ENCODE results near the gene PRR20G. TPM values are rescaled to one million over a fixed set of nuclear protein-coding genes. Genes with fewer than 3 reads are reported as not detected.

Gene PRR20G
- total RNA-seq, 2 experiments from 2014 or later, result not detected

DNA sequence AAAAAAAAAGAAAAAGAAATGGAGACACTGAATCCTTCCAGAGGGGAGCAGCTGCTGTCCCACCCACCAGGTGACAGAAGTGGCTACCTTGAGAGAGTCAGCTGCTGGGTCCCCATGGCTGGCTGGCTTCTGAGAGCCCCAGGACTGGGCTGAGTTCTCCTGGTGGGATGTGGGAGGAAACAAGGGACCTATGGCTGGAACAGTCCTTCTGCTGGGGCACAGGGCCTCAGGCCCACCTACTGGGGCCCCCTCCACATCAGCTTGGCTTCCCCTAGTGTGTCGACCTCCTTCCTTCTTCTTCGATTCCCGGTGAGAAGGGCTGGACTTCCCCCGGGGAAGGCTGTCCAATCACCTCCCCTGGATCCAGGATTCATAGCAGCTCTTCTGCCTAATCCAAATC, 32.3 kb downstream of the PRR20G start:
- H3K27ac Mint-ChIP-seq, result no peak overlapping the region
- intact Hi-C loops (cut with DNase I, micrococcal nuclease), result no loop called here
- Histone ChIP-seq H3K4me1 (ENCODE audit: insufficient read depth, low read length) (no peaks in the 10 kb centered on the region), H3K27ac (ENCODE audit: low read depth in 1 of 2, low read length in 2 of 2) (no peak overlapping the region), H3K27me3 (ENCODE audit: control insufficient read depth in 1 of 2, insufficient read depth in 2 of 2, low read length in 2 of 2) (no peaks in the 10 kb centered on the region), H3K9me3 (ENCODE audit: control insufficient read depth in 1 of 2, insufficient read depth in 1 of 2, low read length in 2 of 2) (no peaks in the 10 kb centered on the region), H3K4me3 (ENCODE audit: low read length) (no peak overlapping the region), H3K36me3 (ENCODE audit: insufficient read depth, low read length) (no peaks in the 10 kb centered on the region)
- H3K36me3 Mint-ChIP-seq (ENCODE audit: low read depth), result no peaks in the 10 kb centered on the region
- DNase-seq (no peak), ATAC-seq (ENCODE audit: poor library complexity) (no peak)
- no peak overlapping the region for H3K4me3 Mint-ChIP-seq
- ChIA-PET CTCF (interaction anchor here (0.6 kb wide), 1 partner anchor 681 kb away, joined by 4 read pairs; no protein-coding TSS in a partner anchor), POLR2A (no interaction called here)
- no peaks in the 10 kb centered on the region for H3K4me1 Mint-ChIP-seq (ENCODE audit: low read depth)
- TF ChIP-seq, protein P1, sequence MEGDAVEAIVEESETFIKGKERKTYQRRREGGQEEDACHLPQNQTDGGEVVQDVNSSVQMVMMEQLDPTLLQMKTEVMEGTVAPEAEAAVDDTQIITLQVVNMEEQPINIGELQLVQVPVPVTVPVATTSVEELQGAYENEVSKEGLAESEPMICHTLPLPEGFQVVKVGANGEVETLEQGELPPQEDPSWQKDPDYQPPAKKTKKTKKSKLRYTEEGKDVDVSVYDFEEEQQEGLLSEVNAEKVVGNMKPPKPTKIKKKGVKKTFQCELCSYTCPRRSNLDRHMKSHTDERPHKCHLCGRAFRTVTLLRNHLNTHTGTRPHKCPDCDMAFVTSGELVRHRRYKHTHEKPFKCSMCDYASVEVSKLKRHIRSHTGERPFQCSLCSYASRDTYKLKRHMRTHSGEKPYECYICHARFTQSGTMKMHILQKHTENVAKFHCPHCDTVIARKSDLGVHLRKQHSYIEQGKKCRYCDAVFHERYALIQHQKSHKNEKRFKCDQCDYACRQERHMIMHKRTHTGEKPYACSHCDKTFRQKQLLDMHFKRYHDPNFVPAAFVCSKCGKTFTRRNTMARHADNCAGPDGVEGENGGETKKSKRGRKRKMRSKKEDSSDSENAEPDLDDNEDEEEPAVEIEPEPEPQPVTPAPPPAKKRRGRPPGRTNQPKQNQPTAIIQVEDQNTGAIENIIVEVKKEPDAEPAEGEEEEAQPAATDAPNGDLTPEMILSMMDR (IDR thresholded peaks at IDR 0.05), result no peak
- H3K27me3 Mint-ChIP-seq, result peaks cover 5% of the 10 kb centered on the region
- H3K9me3 Mint-ChIP-seq, result no peaks in the 10 kb centered on the region

DNA sequence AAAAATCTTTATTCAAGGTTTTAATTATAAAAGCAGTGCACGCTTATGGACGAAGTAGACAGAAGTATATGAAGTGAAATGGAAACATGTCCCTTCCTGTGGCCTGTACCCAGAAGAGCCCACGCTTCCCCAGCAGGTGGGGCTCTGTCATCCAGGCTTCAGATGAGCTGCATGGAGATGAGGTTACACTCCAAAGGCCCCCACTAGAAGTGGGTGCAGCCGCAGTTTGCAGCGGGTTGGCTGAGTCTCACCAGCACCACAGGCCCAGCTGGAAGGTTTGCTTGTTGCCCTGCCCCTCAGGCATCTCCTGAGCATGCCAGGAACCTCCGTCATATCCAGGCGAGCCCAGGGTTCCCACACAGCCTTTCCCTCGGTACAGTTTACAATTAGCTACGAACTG, 33.1 kb downstream of the PRR20G start:
- ChIA-PET CTCF (no interaction called here), POLR2A (no interaction called here)
- Mint-ChIP-seq H3K27me3 (peaks cover 5% of the 10 kb centered on the region), H3K9me3 (no peaks in the 10 kb centered on the region), H3K4me3 (no peak overlapping the region), H3K4me1 (ENCODE audit: low read depth) (no peaks in the 10 kb centered on the region), H3K27ac (no peak overlapping the region), H3K36me3 (ENCODE audit: low read depth) (no peaks in the 10 kb centered on the region)
- intact Hi-C loops (cut with DNase I, micrococcal nuclease), result no loop called here
- Histone ChIP-seq H3K9me3 (ENCODE audit: control insufficient read depth in 1 of 2, insufficient read depth in 1 of 2, low read length in 2 of 2) (no peaks in the 10 kb centered on the region), H3K27me3 (ENCODE audit: control insufficient read depth in 1 of 2, insufficient read depth in 2 of 2, low read length in 2 of 2) (no peaks in the 10 kb centered on the region), H3K36me3 (ENCODE audit: insufficient read depth, low read length) (no peaks in the 10 kb centered on the region), H3K4me3 (ENCODE audit: low read length) (no peak overlapping the region), H3K4me1 (ENCODE audit: insufficient read depth, low read length) (no peaks in the 10 kb centered on the region), H3K27ac (ENCODE audit: low read depth in 1 of 2, low read length in 2 of 2) (no peak overlapping the region)
- DNase-seq (no peak), ATAC-seq (ENCODE audit: poor library complexity) (no peak)
- TF ChIP-seq, protein P1 (IDR thresholded peaks at IDR 0.05), result no peak

DNA sequence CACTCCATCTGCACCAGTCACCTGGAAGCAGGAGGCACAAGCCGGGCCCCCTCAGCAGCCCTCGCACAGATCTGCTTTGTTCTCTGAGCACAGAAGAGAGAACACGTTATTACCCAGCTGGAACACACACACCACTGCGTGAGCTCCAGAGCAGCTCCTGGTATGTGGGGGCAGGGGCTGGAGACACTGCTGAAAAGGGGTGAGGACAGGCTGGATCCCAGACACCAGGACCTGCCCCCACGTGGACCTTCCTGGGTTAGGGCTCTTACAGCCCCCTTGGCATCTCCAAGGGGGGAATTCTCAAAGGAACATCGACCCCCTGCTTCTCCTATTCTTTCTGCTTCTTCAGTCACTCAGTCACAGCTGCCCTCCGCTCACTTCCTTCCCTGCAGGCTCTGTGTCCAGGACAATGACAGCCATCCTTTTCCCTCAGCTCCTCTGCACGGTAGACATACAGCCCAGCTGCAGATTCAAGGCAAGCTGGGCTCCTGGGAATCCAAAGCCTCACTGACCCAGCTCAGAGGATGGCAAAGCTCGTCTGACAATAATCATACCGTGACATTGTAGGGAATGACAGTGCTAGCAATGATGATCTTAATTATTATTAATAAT, 33.7 kb downstream of the PRR20G start:
- H3K36me3 ChIP-seq (ENCODE audit: insufficient read depth, low read length), result no peaks in the 10 kb centered on the region
- Mint-ChIP-seq H3K36me3 (ENCODE audit: low read depth) (no peaks in the 10 kb centered on the region), H3K27me3 (peaks cover 5% of the 10 kb centered on the region), H3K4me1 (ENCODE audit: low read depth) (no peaks in the 10 kb centered on the region), H3K27ac (no peak overlapping the region), H3K9me3 (peaks cover 1% of the 10 kb centered on the region), H3K4me3 (no peak overlapping the region)
- peaks cover 0 to 2% of the 10 kb centered on the region in 2 experiments for H3K9me3 ChIP-seq (ENCODE audit: control insufficient read depth in 1 of 2, insufficient read depth in 1 of 2, low read length in 2 of 2)
- CTCF ChIA-PET, result no interaction called here
- ATAC-seq (ENCODE audit: poor library complexity) (no peak), DNase-seq (no peak)
- H3K4me3 ChIP-seq (ENCODE audit: low read length), result no peak overlapping the region
- intact Hi-C loops (cut with DNase I, micrococcal nuclease), result no loop called here
- no peaks in the 10 kb centered on the region for H3K27me3 ChIP-seq (ENCODE audit: control insufficient read depth in 1 of 2, insufficient read depth in 2 of 2, low read length in 2 of 2)
- POLR2A ChIA-PET, result no interaction called here
- H3K4me1 ChIP-seq (ENCODE audit: insufficient read depth, low read length), result no peaks in the 10 kb centered on the region
- H3K27ac ChIP-seq (ENCODE audit: low read depth in 1 of 2, low read length in 2 of 2), result no peak overlapping the region
- TF ChIP-seq, protein P1 (IDR thresholded peaks at IDR 0.05), result no peak
